IPS-20b (cell line): ENCODE data around the gene IL21R.

Source experiments
- H3K27ac ChIP-seq: one replicate; pipeline ENCODE4 v1.5.1; 2013; ENCODE audit warnings: low read length
- H3K27me3 ChIP-seq: 2 replicates; pipeline ENCODE4 v1.6.1; 2013; ENCODE audit warnings: mild to moderate bottlenecking, low read length, inconsistent platforms; ENCODE audit not compliant: insufficient read depth
- H3K36me3 ChIP-seq: 2 replicates; pipeline ENCODE4 v1.6.1; 2013; ENCODE audit warnings: low read depth, mild to moderate bottlenecking, inconsistent platforms, low read length, moderate library complexity; ENCODE audit not compliant: insufficient read depth
- H3K4me1 ChIP-seq: 2 replicates; pipeline ENCODE4 v1.6.1; 2013; ENCODE audit warnings: mild to moderate bottlenecking, control low read depth, inconsistent platforms, low read length, moderate library complexity; ENCODE audit not compliant: insufficient read depth
- H3K4me3 ChIP-seq: 2 replicates; pipeline ENCODE4 v1.5.1; 2013; ENCODE audit warnings: mild to moderate bottlenecking, low read length, inconsistent platforms
- H3K9ac ChIP-seq: 2 replicates; pipeline ENCODE4 v1.6.1; 2013; ENCODE audit warnings: low read depth, mild to moderate bottlenecking, inconsistent platforms, low read length, moderate library complexity
- H3K9me3 ChIP-seq: 2 replicates; pipeline ENCODE4 v1.6.1; 2013; ENCODE audit warnings: mild to moderate bottlenecking, low read depth, low read length, inconsistent platforms; ENCODE audit not compliant: insufficient read depth

The IL21R gene

GRCh38 chr16:27401768-27402568 is at the start of gene IL21R:
TSS of gene IL21R (plus strand) at chr16:27402174. CDS start at chr16:27430072, 27,898 bp downstream.
- no peaks in the 10 kb centered on the region for H3K9me3 ChIP-seq
- no peak within 1 kb of the TSS for H3K27ac ChIP-seq
- H3K4me3 ChIP-seq, result no peak within 1 kb of the TSS
- H3K9ac ChIP-seq, result no peak within 1 kb of the TSS
- no peaks in the 10 kb centered on the region for H3K27me3 ChIP-seq
- H3K36me3 ChIP-seq, result no peaks in the 10 kb centered on the region
- no peaks in the 10 kb centered on the region; the same call in 1 of the 2 replicates for H3K4me1 ChIP-seq

GRCh38 chr16:27353853-27354252 is 48.1 kb upstream of the IL21R start:
- no peak overlapping the region for H3K9ac ChIP-seq
- H3K36me3 ChIP-seq, result peaks cover 40% of the 10 kb centered on the region
- no peaks in the 10 kb centered on the region for H3K4me1 ChIP-seq
- no peaks in the 10 kb centered on the region for H3K9me3 ChIP-seq
- H3K4me3 ChIP-seq, result no peak overlapping the region
- H3K27me3 ChIP-seq, result no peaks in the 10 kb centered on the region
- no peak overlapping the region for H3K27ac ChIP-seq

GRCh38 chr16:27355610-27356009 is 46.4 kb upstream of the IL21R start:
- no peak overlapping the region for H3K27ac ChIP-seq
- H3K27me3 ChIP-seq, result no peaks in the 10 kb centered on the region
- peaks cover 48% of the 10 kb centered on the region for H3K36me3 ChIP-seq
- H3K9me3 ChIP-seq, result no peaks in the 10 kb centered on the region; the same call in 1 of the 2 replicates
- H3K4me1 ChIP-seq, result no peaks in the 10 kb centered on the region
- H3K4me3 ChIP-seq, result no peak overlapping the region
- H3K9ac ChIP-seq, result no peak overlapping the region

GRCh38 chr16:27356794-27357193 is 45.2 kb upstream of the IL21R start:
- Histone ChIP-seq H3K9me3 (no peaks in the 10 kb centered on the region; the same call in 1 of the 2 replicates), H3K9ac (no peak overlapping the region), H3K27ac (no peak overlapping the region), H3K27me3 (no peaks in the 10 kb centered on the region), H3K4me1 (no peaks in the 10 kb centered on the region), H3K36me3 (peaks cover 40% of the 10 kb centered on the region), H3K4me3 (no peak overlapping the region)

- Histone ChIP-seq H3K27me3 (no peaks in the 10 kb centered on the region), H3K4me3 (no peak overlapping the region), H3K36me3 (peaks cover 38% of the 10 kb centered on the region; the same call in 1 of the 2 replicates), H3K9me3 (no peaks in the 10 kb centered on the region; the same call in 1 of the 2 replicates), H3K9ac (no peak overlapping the region), H3K4me1 (no peaks in the 10 kb centered on the region), H3K27ac (no peak overlapping the region)
Observed at GRCh38 chr16:27359051-27359450, 42.9 kb upstream of the IL21R start.

- no peak overlapping the region for H3K27ac ChIP-seq
- H3K4me1 ChIP-seq, result no peaks in the 10 kb centered on the region
- no peaks in the 10 kb centered on the region for H3K27me3 ChIP-seq
- no peak overlapping the region for H3K9ac ChIP-seq
- H3K36me3 ChIP-seq, result peaks cover 33% of the 10 kb centered on the region; the same call in 1 of the 2 replicates
- no peaks in the 10 kb centered on the region; the same call in 1 of the 2 replicates for H3K9me3 ChIP-seq
- H3K4me3 ChIP-seq, result no peak overlapping the region
Observed at GRCh38 chr16:27359615-27360014, 42.4 kb upstream of the IL21R start.

GRCh38 chr16:27361987-27362386 is 40.0 kb upstream of the IL21R start:
- no peak overlapping the region for H3K27ac ChIP-seq
- no peaks in the 10 kb centered on the region for H3K27me3 ChIP-seq
- no peaks in the 10 kb centered on the region; the same call in 1 of the 2 replicates for H3K9me3 ChIP-seq
- H3K9ac ChIP-seq, result no peak overlapping the region
- peaks cover 26% of the 10 kb centered on the region; the same call in 1 of the 2 replicates for H3K36me3 ChIP-seq
- H3K4me3 ChIP-seq, result no peak overlapping the region
- H3K4me1 ChIP-seq, result no peaks in the 10 kb centered on the region; the same call in 1 of the 2 replicates

DNA sequence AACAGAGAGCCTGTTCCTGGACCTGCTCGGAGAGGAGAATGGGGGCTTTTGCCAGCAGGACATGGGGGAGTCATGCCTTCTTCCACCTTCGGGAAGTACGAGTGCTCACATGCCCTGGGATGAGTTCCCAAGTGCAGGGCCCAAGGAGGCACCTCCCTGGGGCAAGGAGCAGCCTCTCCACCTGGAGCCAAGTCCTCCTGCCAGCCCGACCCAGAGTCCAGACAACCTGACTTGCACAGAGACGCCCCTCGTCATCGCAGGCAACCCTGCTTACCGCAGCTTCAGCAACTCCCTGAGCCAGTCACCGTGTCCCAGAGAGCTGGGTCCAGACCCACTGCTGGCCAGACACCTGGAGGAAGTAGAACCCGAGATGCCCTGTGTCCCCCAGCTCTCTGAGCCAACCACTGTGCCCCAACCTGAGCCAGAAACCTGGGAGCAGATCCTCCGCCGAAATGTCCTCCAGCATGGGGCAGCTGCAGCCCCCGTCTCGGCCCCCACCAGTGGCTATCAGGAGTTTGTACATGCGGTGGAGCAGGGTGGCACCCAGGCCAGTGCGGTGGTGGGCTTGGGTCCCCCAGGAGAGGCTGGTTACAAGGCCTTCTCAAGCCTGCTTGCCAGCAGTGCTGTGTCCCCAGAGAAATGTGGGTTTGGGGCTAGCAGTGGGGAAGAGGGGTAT is 39.3 kb upstream of the IL21R start:
- H3K27ac ChIP-seq, result no peak overlapping the region

GRCh38 chr16:27363246-27363632 is 38.7 kb upstream of the IL21R start:
- Histone ChIP-seq H3K4me1 (no peaks in the 10 kb centered on the region; the same call in 1 of the 2 replicates), H3K4me3 (no peak overlapping the region), H3K9me3 (no peaks in the 10 kb centered on the region; the same call in 1 of the 2 replicates), H3K27me3 (no peaks in the 10 kb centered on the region), H3K27ac (no peak overlapping the region), H3K36me3 (peaks cover 26% of the 10 kb centered on the region; the same call in 1 of the 2 replicates), H3K9ac (no peak overlapping the region)

More for the DNA sequence above, 39.3 kb upstream of the IL21R start:
- no peaks in the 10 kb centered on the region; the same call in 1 of the 2 replicates for H3K9me3 ChIP-seq
- H3K4me1 ChIP-seq, result no peaks in the 10 kb centered on the region; the same call in 1 of the 2 replicates
- H3K9ac ChIP-seq, result no peak overlapping the region
- H3K4me3 ChIP-seq, result no peak overlapping the region
- H3K36me3 ChIP-seq, result peaks cover 26% of the 10 kb centered on the region; the same call in 1 of the 2 replicates
- no peaks in the 10 kb centered on the region for H3K27me3 ChIP-seq

- H3K36me3 ChIP-seq, result peaks cover 23% of the 10 kb centered on the region; the same call in 1 of the 2 replicates
- H3K4me3 ChIP-seq, result no peak overlapping the region
- H3K9ac ChIP-seq, result no peak overlapping the region
- H3K27ac ChIP-seq, result no peak overlapping the region
- H3K4me1 ChIP-seq, result no peaks in the 10 kb centered on the region; the same call in 1 of the 2 replicates
- H3K27me3 ChIP-seq, result no peaks in the 10 kb centered on the region
- H3K9me3 ChIP-seq, result no peaks in the 10 kb centered on the region; the same call in 1 of the 2 replicates
Observed at GRCh38 chr16:27363797-27364196, 38.2 kb upstream of the IL21R start.

DNA sequence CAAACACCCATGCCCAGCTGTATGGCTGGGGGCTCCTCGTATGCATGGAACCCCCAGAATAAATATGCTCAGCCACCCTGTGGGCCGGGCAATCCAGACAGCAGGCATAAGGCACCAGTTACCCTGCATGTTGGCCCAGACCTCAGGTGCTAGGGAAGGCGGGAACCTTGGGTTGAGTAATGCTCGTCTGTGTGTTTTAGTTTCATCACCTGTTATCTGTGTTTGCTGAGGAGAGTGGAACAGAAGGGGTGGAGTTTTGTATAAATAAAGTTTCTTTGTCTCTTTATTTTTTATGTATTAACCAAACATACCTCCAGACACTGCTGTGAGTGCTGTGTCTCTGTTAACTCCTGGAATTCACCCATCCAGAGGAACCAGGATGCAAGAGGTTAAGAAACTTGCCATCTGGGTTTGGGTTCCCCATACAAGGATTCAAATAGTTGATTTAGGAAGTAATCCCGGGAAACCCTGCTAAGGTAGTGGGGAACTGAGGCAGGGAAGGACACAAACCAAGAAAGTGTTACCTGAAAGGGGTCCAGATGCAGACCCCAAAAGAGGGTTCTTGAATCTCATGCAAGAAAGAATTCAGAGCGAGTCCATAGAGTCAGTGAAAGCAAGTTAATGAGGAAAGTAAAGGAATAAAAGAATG is 37.4 kb upstream of the IL21R start:
- H3K27ac ChIP-seq, result no peak overlapping the region
- peaks cover 15% of the 10 kb centered on the region; the same call in 1 of the 2 replicates for H3K36me3 ChIP-seq
- H3K4me1 ChIP-seq, result no peaks in the 10 kb centered on the region; the same call in 1 of the 2 replicates
- no peak overlapping the region for H3K4me3 ChIP-seq
- no peaks in the 10 kb centered on the region for H3K27me3 ChIP-seq
- H3K9me3 ChIP-seq, result no peaks in the 10 kb centered on the region
- H3K9ac ChIP-seq, result no peak overlapping the region
